Measurements from ENCODE around the gene CLASRP.
A peak's percentile ranks its signal among the peaks of the same experiment; 100 is the strongest.

Gene CLASRP

GRCh38 chr19:45070861-45071544, 32.2 kb downstream of the CLASRP start:
- Histone ChIP-seq H3K9ac (ENCODE audit: low read length) (no peak overlapping the region), H3K27me3 (ENCODE audit: control insufficient read depth, insufficient read depth, low read length) (no peaks in the 10 kb centered on the region), H3K36me3 (ENCODE audit: control insufficient read depth, insufficient read depth, low read length) (peaks cover 30% of the 10 kb centered on the region), H3K4me1 (ENCODE audit: control insufficient read depth, insufficient read depth, low read length) (no peaks in the 10 kb centered on the region), H3K27ac (ENCODE audit: low read depth, low read length) (no peak overlapping the region), H3K4me3 (ENCODE audit: low read length) (no peak overlapping the region)

- Histone ChIP-seq H3K9ac (ENCODE audit: low read length) (no peak overlapping the region), H3K4me3 (ENCODE audit: low read length) (no peak overlapping the region), H3K36me3 (ENCODE audit: control insufficient read depth, insufficient read depth, low read length) (peaks cover 30% of the 10 kb centered on the region), H3K27me3 (ENCODE audit: control insufficient read depth, insufficient read depth, low read length) (no peaks in the 10 kb centered on the region), H3K4me1 (ENCODE audit: control insufficient read depth, insufficient read depth, low read length) (no peaks in the 10 kb centered on the region), H3K27ac (ENCODE audit: low read depth, low read length) (no peak overlapping the region)
Observed at GRCh38 chr19:45071545-45071938, 32.7 kb downstream of the CLASRP start.

- H3K9ac ChIP-seq (ENCODE audit: low read length): no peak overlapping the region
- no peaks in the 10 kb centered on the region for H3K27me3 ChIP-seq (ENCODE audit: control insufficient read depth, insufficient read depth, low read length)
- no peak overlapping the region for H3K27ac ChIP-seq (ENCODE audit: low read depth, low read length)
- H3K36me3 ChIP-seq (ENCODE audit: control insufficient read depth, insufficient read depth, low read length): peaks cover 28% of the 10 kb centered on the region
- H3K4me1 ChIP-seq (ENCODE audit: control insufficient read depth, insufficient read depth, low read length): no peaks in the 10 kb centered on the region
- no peak overlapping the region for H3K4me3 ChIP-seq (ENCODE audit: low read length)
Observed at GRCh38 chr19:45071969-45072790, 33.3 kb downstream of the CLASRP start.

- Histone ChIP-seq H3K36me3 (ENCODE audit: control insufficient read depth, insufficient read depth, low read length) (peaks cover 13% of the 10 kb centered on the region), H3K4me3 (ENCODE audit: low read length) (peak overlapping the region; percentile 19), H3K4me1 (ENCODE audit: control insufficient read depth, insufficient read depth, low read length) (peaks cover 6% of the 10 kb centered on the region), H3K9ac (ENCODE audit: low read length) (no peak overlapping the region), H3K27ac (ENCODE audit: low read depth, low read length) (no peak overlapping the region), H3K27me3 (ENCODE audit: control insufficient read depth, insufficient read depth, low read length) (no peaks in the 10 kb centered on the region)
Observed at GRCh38 chr19:45074744-45075300, 36.0 kb downstream of the CLASRP start.

- peaks cover 9% of the 10 kb centered on the region for H3K36me3 ChIP-seq (ENCODE audit: control insufficient read depth, insufficient read depth, low read length)
- H3K9ac ChIP-seq (ENCODE audit: low read length): no peak overlapping the region
- no peak overlapping the region for H3K27ac ChIP-seq (ENCODE audit: low read depth, low read length)
- peaks cover 11% of the 10 kb centered on the region for H3K4me1 ChIP-seq (ENCODE audit: control insufficient read depth, insufficient read depth, low read length)
- H3K27me3 ChIP-seq (ENCODE audit: control insufficient read depth, insufficient read depth, low read length): no peaks in the 10 kb centered on the region
- H3K4me3 ChIP-seq (ENCODE audit: low read length): peak overlapping the region; percentile 72
Observed at GRCh38 chr19:45075301-45076028, 36.6 kb downstream of the CLASRP start.

GRCh38 chr19:45076029-45076850, 37.4 kb downstream of the CLASRP start, which contains the start of gene ZNF296:
Gene ZNF296 (minus strand): TSS chr19:45076478. CDS start chr19:45076373, 105 bp downstream.
- Histone ChIP-seq H3K36me3 (ENCODE audit: control insufficient read depth, insufficient read depth, low read length) (peaks cover 4% of the 10 kb centered on the region), H3K9ac (ENCODE audit: low read length) (no peak within 1 kb of the TSS), H3K27me3 (ENCODE audit: control insufficient read depth, insufficient read depth, low read length) (no peaks in the 10 kb centered on the region), H3K27ac (ENCODE audit: low read depth, low read length) (no peak within 1 kb of the TSS), H3K4me1 (ENCODE audit: control insufficient read depth, insufficient read depth, low read length) (peaks cover 11% of the 10 kb centered on the region), H3K4me3 (ENCODE audit: low read length) (peak within 1 kb of the TSS; percentile 72)

GRCh38 chr19:45076851-45077730, 38.2 kb downstream of the CLASRP start:
- Histone ChIP-seq H3K4me3 (ENCODE audit: low read length) (peak overlapping the region; percentile 72), H3K9ac (ENCODE audit: low read length) (no peak overlapping the region), H3K4me1 (ENCODE audit: control insufficient read depth, insufficient read depth, low read length) (peaks cover 11% of the 10 kb centered on the region), H3K27me3 (ENCODE audit: control insufficient read depth, insufficient read depth, low read length) (no peaks in the 10 kb centered on the region), H3K36me3 (ENCODE audit: control insufficient read depth, insufficient read depth, low read length) (peaks cover 7% of the 10 kb centered on the region), H3K27ac (ENCODE audit: low read depth, low read length) (no peak overlapping the region)

GRCh38 chr19:45078390-45079062, 39.7 kb downstream of the CLASRP start:
- H3K9ac ChIP-seq (ENCODE audit: low read length): peak overlapping the region; percentile 77
- peaks cover 6% of the 10 kb centered on the region for H3K36me3 ChIP-seq (ENCODE audit: control insufficient read depth, insufficient read depth, low read length)
- peaks cover 11% of the 10 kb centered on the region for H3K4me1 ChIP-seq (ENCODE audit: control insufficient read depth, insufficient read depth, low read length)
- no peak overlapping the region for H3K27ac ChIP-seq (ENCODE audit: low read depth, low read length)
- no peaks in the 10 kb centered on the region for H3K27me3 ChIP-seq (ENCODE audit: control insufficient read depth, insufficient read depth, low read length)
- peak overlapping the region; percentile 75 for H3K4me3 ChIP-seq (ENCODE audit: low read length)

GRCh38 chr19:45079063-45079910, 40.4 kb downstream of the CLASRP start, which contains the start of gene GEMIN7:
Gene GEMIN7 (plus strand): TSS chr19:45079260. CDS start chr19:45090115, 10,855 bp downstream.
- Histone ChIP-seq H3K27me3 (ENCODE audit: control insufficient read depth, insufficient read depth, low read length) (no peaks in the 10 kb centered on the region), H3K4me3 (ENCODE audit: low read length) (peak within 1 kb of the TSS; percentile 96), H3K27ac (ENCODE audit: low read depth, low read length) (peak within 1 kb of the TSS; percentile 46), H3K4me1 (ENCODE audit: control insufficient read depth, insufficient read depth, low read length) (peaks cover 11% of the 10 kb centered on the region), H3K36me3 (ENCODE audit: control insufficient read depth, insufficient read depth, low read length) (peaks cover 6% of the 10 kb centered on the region), H3K9ac (ENCODE audit: low read length) (peak within 1 kb of the TSS; percentile 77)

GRCh38 chr19:45079911-45080370, 41.1 kb downstream of the CLASRP start:
- Histone ChIP-seq H3K4me3 (ENCODE audit: low read length) (peak overlapping the region; percentile 96), H3K9ac (ENCODE audit: low read length) (peak overlapping the region; percentile 70), H3K4me1 (ENCODE audit: control insufficient read depth, insufficient read depth, low read length) (peaks cover 11% of the 10 kb centered on the region), H3K27me3 (ENCODE audit: control insufficient read depth, insufficient read depth, low read length) (no peaks in the 10 kb centered on the region), H3K36me3 (ENCODE audit: control insufficient read depth, insufficient read depth, low read length) (peaks cover 6% of the 10 kb centered on the region), H3K27ac (ENCODE audit: low read depth, low read length) (no peak overlapping the region)

Measured in rectal smooth muscle tissue (tissue), 1 donor.